GM19193 (cell line): ENCODE results near the gene GLI2.

Source experiments
- POLR2A ChIP-seq: IDR thresholded peaks from 4 replicates; pipeline ENCODE4 v1.6.1; 2011; ENCODE audit not compliant: insufficient read depth, insufficient read length; ENCODE audit errors: extremely low read depth

Gene GLI2

DNA sequence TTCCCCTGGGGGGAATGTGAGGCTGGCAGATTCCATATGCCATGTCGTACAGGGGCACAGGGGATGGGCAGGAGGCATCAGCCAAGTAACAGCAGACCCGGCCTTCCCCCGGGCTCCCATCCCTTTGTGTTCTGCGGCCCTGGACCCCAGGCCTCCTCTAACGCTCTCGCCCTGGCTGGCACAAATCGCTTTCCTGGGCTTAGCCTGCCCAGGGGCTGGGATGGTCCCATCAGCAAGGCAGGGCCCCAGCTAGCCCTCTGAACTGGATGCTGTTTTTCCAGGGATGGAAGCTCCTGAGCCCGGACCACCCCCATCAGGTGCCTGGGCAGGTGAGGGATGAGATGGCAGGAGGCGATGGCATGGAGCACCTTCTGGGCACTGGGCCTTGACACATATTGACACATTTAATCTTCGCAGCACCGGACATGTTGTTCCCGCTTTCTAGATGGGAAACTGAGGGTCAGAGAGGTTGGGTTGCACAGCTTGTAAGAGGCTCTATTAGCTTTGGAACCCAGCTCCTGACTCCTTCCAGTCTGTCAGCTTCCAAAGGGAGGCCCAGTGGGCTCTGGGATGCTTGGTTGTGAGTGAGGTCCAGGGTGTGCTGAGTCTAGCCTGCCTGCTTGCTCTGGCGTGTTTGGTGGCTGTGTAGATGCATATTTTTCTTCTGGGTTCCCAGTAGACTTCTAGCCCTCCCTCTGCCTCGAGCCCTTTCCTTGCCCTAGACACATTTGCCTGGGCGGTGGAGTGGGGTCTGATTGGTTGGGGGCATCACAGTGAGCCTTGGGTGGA, 40.3 kb downstream of the GLI2 start:
- TF ChIP-seq POLR2A = no peak

DNA sequence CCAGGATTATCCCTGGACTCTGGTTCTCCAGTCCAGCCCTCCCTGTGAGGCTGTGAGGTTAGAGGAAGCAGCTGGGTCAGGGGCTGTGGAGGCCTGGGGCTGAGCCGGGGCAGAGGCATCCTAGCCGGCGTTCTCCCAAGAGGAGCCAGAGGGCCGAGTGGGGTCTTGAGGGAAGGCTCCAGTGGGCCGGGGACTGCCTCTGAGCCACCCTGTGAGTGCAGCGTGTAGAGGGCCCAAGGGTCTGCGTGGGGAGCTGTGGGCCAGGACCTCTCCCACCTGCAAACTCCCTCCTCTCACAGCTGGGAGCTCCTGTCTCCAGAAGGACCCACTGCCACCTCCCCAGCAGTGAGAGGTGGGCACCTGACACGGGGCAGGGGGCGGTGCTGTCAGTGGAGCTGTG, 41.0 kb downstream of the GLI2 start:
- no peak for TF ChIP-seq POLR2A

DNA sequence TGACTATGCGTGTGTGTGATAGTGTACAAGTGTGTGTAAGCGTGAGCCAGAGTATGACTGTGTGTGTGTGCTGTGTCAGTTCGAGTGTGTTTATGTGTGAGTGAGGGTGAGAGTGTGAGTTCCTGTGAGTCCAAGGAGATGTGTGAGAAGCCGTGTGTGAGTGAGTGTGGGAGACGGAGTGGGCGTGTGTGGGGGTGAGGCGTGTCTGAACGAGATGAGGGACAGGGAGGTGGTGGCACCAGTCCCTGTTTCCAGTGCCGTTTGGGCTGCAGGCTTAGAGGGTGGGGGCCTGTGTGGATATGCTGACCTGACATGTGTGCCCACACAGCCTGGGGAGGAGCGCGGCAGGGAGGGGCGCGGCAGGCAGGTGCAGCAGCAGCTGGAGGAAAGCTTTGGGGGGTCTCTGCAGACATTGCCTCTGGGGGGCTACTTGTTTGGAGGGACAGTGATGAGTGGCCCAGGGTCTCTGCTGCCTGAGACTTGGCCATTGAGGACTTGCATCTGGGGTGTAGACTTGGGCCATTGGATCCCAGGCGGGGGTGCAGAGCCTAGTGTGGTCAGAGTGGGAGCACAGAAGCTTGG, 41.6 kb downstream of the GLI2 start:
- TF ChIP-seq POLR2A = no peak

DNA sequence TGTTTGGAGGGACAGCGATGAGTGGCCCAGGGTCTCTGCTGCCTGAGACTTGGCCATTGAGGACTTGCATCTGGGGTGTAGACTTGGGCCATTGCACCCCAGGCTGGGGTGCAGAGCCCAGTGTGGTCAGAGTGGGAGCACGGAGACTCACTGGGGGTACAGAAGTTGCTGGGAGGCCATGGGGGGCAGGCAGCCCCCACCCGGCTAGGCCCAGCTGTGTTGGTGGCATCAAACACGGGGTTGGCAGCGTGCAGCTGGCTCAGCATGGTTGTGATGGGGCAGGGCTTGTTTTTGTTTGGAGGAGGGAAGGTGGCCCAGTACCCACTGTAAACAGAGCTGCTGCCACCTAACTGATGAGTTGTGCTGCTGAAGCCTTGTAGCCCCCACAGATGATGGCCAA, 42.1 kb downstream of the GLI2 start:
- TF ChIP-seq POLR2A = no peak

DNA sequence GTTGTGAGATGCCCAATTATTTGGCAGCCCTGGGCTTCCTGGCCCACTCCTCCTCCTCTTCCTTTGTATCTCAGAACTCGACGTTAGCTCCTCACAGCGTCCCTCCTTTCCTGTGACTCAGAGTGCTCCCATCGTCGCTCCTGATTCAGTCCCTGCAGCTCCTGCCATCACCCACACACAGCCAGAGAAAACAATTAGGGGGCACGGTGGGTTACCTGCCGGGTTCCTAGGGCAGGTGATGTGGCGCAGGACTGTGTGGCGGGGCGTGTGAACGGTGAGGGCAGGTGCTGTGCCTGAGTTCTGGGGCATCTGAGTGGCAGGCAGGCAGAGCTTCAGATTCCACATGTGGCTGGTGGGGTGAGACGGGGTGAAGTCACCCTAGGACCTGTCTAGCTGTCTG, 42.6 kb downstream of the GLI2 start:
- TF ChIP-seq POLR2A = no peak

DNA sequence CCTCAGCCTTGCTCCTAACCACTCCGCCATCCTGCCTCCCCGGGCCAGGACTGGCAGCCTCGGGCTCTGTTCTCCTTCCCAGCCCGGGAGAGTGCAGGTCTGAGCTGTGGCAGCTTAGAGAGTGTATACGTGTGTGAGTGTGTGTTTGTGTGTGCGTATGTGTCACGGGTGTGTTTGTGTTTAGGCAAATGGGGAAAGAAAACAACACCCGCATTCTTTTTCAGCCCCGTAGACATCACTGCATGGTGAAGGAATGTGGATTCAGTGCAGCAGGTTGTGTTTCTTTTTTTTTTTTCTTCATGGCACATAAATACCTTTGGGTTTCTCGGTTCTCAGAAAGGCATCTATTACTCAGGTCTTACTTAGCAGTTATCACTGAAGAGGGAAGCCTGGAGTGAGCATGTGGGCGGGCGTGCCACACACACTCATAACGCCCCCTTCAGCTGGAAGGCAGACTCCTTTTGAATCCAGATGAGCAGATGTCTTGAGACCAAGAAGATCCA, 44.2 kb downstream of the GLI2 start:
- TF ChIP-seq POLR2A = no peak

DNA sequence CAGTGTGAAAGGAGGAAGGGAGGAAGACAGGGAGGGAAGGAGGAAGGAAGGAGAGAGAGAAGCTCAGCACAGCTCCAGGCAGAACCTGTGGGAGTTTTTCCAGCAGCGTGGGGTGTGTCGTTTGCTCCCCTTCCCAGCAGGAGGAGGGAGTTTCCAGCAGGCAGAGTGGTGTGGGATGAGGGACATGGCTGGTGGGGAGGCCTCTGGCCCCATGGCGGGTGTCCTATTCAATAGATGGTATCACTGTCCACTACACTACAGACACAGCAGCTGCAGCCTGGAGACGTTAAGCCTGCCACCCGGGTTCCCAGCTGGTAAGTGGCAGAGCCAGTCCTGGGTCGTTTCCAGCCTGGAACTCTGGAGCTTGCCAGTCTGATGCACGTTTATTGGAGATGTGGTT, 44.7 kb downstream of the GLI2 start:
- no peak for TF ChIP-seq POLR2A

DNA sequence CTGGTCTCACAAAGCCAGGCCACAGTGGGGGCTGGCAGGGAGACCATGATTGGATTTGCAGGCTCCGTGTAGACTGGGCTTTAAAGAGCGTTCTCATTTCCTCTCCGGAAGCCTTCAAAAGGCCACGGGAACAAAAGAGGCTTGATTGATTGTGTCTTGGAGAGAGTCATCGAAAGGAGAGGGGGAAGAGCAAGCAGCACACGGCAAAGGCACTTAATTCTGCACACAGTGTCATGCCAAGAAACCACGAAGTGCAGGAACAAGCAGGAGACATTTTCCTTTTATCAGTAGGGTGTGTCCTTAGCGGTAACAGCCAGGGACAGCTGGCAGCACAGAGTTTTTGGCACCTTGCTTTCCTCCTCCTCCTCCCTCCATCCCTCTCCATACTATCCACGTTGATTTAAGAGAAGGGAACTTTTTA, 47.7 kb downstream of the GLI2 start:
- no peak for TF ChIP-seq POLR2A

DNA sequence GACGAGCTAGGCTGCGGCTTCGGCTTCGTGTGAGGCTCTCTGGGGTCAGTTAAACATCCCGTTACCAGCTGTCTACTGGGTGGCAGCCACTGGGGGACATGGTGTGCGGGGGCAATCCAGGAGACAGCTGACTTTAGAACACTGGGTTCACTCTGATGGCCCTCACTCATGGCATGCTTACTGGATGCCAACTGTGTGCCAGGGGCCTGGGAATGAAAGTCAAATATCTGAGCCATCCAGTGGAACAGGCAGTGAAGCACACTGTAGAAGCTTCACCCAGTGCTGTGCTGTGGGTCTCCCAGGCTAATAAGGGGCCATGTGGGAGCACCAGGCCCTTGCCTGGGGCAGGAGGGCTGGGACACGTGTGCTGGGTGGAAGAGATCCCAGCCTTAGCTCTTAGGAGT, 48.3 kb downstream of the GLI2 start:
- no peak for TF ChIP-seq POLR2A
